D721Med (cell line): Measurements from ENCODE around the gene IBA57.
A peak's percentile ranks its signal among the peaks of the same experiment; 100 is the strongest.

ENCODE experiments used
- DNase-seq: peaks from one replicate; pipeline ENCODE4 v3.0.0; 2011; ENCODE audit warnings: low spot score; ENCODE audit not compliant: insufficient read length
- FAIRE-seq: peaks from 2 replicates; lab custom pipeline; 2011; peaks lifted over from hg19 to GRCh38; lab: Jason Lieb, UNC
- TF ChIP-seq, protein P1 (sequence below): IDR thresholded peaks from 2 replicates; pipeline ENCODE4 v1.5.1; 2012; ENCODE audit warnings: mild to moderate bottlenecking, control low read depth; ENCODE audit not compliant: insufficient read depth; ENCODE audit errors: missing control alignments

IBA57 gene

DNA sequence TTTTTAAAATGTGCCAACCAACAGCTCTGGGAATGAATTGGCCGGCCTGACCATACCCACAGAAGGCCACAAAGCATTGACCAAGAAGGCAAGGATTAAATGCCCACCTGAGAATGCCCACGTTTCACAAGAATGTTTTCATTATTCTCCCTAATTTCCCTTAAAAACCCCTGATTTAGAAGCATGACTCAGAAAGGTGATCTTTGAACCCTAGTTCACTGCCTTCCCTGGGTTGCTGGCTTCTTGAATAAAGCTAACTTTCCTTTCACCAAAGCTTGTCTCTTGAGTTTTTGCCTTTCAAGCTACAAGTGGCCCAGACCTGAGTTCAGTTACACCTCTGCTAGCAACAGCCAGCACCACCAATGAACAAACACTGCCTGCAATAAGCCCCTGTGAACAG, 42.1 kb upstream of the IBA57 start:
- no peak for FAIRE-seq
- DNase-seq: no peak
- TF ChIP-seq, protein P1, sequence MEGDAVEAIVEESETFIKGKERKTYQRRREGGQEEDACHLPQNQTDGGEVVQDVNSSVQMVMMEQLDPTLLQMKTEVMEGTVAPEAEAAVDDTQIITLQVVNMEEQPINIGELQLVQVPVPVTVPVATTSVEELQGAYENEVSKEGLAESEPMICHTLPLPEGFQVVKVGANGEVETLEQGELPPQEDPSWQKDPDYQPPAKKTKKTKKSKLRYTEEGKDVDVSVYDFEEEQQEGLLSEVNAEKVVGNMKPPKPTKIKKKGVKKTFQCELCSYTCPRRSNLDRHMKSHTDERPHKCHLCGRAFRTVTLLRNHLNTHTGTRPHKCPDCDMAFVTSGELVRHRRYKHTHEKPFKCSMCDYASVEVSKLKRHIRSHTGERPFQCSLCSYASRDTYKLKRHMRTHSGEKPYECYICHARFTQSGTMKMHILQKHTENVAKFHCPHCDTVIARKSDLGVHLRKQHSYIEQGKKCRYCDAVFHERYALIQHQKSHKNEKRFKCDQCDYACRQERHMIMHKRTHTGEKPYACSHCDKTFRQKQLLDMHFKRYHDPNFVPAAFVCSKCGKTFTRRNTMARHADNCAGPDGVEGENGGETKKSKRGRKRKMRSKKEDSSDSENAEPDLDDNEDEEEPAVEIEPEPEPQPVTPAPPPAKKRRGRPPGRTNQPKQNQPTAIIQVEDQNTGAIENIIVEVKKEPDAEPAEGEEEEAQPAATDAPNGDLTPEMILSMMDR: no peak

DNA sequence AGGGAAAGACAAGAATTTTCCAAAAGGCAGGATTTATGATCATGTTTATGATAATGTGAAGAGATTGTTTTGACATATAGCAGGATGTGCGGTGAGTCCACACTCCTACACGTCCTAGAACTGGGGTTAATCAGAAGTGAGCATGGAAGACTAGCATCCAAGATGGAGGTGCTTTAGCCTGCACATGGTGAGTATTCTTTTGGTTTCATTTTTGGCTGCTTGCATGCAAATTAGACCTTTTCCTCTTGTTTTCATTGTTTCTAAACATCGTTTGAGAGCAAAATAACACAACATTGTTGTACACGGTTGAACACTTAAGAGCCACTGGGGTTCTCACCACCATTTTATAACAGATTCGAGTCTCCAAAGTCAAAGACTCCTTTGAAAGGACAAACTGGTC, 40.4 kb upstream of the IBA57 start:
- FAIRE-seq: no peak
- TF ChIP-seq, protein P1: no peak
- DNase-seq: no peak

DNA sequence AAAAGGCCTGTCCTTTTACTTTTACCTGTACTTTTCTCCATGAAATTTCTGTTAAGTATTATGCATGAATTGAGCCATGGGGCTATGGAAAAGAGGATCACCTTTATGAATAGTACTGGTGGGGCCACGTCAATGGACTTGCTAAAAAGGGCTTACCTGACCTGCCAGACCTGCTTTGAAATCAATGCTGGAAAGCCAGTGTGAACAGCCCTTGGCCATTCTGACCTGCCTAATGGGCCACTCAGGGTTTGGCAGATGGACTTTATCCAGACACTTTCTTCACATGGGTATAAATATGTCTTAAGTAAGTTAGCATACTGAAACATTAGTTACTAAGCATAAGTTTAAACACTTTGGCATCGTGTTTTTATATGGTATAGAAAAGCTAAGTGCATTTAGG, 33.8 kb upstream of the IBA57 start:
- FAIRE-seq (no peak), DNase-seq (no peak)
- TF ChIP-seq, protein P1: no peak

DNA sequence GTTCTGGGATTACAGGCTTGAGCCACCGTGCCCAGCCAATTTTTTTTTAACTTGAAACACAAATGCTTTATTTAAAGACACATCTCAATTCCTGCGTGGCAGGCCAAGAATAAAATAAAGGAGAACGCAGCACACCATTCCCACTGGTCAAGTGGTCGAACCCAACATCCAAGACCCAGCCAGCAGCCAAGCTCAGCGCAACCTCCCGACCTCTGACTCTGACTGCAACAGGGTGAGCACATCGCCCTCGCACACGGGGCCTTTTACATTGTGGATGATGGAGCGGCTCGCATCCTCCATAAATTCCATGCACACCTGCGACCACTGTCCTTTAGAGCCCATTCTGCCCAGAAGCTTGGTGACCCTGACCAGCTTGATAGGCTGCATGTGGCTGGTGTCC, 31.0 kb upstream of the IBA57 start:
- DNase-seq (no peak), FAIRE-seq (no peak)
- TF ChIP-seq, protein P1: no peak

DNA sequence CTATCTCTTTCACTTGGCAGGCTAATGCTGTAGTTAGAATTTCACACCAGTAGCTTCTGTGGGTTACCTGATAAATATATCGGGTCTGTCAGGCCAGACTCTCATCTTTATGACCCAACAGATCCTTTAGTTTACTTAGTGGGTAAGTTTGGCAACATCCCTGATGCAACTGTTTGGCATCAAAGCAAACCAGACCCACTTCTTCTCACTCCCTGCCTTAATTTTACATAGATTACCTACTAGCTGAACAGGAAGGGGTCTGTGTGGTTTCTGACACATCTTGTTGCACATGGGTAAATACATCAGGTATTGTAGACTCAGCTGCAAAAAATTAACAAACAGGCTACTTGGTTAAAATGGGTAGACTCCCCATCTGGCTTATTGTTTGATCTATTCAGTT, 28.7 kb upstream of the IBA57 start:
- no peak for DNase-seq
- FAIRE-seq: no peak
- TF ChIP-seq, protein P1: no peak

DNA sequence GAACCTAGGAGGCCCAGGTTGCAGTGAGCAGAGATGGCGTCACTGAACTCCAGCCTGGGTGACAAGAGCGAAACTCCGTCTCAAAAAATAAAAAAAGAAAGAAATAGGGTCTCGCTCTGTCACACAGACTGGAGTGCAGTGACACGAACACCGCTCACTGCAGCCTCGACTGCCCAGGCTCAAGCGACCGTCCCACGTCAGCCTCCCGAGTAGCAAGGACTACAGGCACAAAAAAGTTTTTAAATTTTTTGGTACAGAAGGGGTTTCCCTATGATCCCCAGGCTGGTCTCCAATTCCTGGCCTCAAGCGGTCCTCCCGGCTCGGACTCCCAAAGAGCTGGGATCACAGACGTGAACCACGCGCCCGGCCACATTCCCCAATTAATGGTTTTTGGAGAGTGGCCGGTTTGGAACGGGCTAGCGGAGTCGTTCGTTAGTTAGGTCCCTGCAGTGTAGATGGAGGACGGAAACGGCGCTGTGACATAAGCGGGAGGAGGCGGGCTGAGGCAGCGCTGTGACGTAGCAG, 26.1 kb upstream of the IBA57 start:
- DNase-seq (no peak), FAIRE-seq (no peak)
- TF ChIP-seq, protein P1: no peak

DNA sequence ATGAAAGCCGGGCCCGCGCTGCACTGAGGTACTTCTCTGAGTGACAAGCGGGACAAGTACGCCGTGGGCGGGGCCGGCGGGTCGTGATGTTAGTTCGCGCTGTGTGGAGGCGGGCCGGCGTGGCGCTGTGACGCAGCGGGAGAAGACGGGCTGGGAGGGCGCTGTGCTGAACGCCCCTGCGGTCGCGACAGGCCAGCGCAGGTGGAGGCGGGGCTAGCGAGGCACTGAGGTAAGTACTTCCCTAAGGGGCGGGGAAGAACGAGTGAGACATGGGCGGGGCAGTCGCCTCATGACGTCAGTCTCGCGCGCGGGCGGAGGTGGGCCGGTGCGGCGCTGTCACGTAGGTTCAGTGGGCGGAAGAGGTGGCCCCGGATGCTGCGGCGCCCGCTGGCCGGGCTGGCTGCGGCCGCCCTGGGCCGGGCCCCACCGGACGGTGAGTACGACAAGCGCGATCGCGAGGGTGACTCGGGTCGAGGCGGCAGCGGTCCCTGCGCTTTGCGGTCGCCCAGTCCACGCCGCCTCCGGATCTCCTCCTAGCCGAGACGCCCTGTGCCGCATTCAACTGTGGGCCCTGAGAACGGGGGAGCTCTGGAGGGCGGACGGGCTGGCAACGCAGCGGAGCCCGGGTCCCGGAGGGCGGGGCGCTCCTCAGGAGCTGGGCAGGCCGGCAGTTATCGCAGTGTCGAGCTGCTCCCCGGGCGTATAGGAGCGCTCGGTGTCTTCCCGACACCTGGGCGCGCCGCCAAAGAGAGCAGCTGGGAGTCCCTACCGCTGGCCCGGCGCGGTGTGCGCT, 25.5 kb upstream of the IBA57 start, which contains the start of gene GUK1:
Gene GUK1 (plus strand): TSS at position 349 of the 793 bp plus-strand sequence. CDS start 24 bp downstream, at position 373.
- TF ChIP-seq, protein P1: peak; percentile 35
- FAIRE-seq (no peak), DNase-seq (peak; percentile 98)
